ENCODE data around the gene CDC42SE2. TPM values are rescaled to one million over a fixed set of nuclear protein-coding genes. Genes with fewer than 3 reads are reported as not detected.

Gene CDC42SE2
- total RNA-seq, 4 donors from 2014 or later: 23.9 to 29.6 (median 26.4) TPM

- no peaks in the 10 kb centered on the region for H3K9me3 ChIP-seq
- no peak overlapping the region for H3K27ac ChIP-seq
- intact Hi-C loops (cut with DNase I; ENCODE audit: low total_unique reads): loop anchor here (1.0 to 10.0 kb wide), 3 partner anchors 152 to 1512 kb away; partner anchors contain the start of genes CDC42SE2, CHSY3 and HINT1
- ATAC-seq: no peak
- peaks cover 0 to 3% of the 10 kb centered on the region in 2 donors for H3K36me3 ChIP-seq
- no peak overlapping the region for H3K4me3 ChIP-seq
- no peaks in the 10 kb centered on the region for H3K4me1 ChIP-seq
- TF ChIP-seq CTCF (IDR thresholded peaks at IDR 0.05 in 4 of 5, conservative IDR thresholded peaks at IDR 0.05 in 1 of 5) (no peak), POLR2A (IDR thresholded peaks at IDR 0.05) (no peak)
- in situ Hi-C loops (cut with MboI; ENCODE audit: low sequenced_read_pairs in 4 of 4): loop anchor here (10.0 to 25.0 kb wide), 2 partner anchors 252 to 254 kb away; partner anchors contain the start of genes HINT1 (in 4 of the 4) and LYRM7 (in 1 of the 4)
- no peak for DNase-seq
- H3K27me3 ChIP-seq: no peaks in the 10 kb centered on the region
Measured at GRCh38 chr5:131416729-131417128, 152.9 kb downstream of the CDC42SE2 start.

- no peaks in the 10 kb centered on the region for H3K4me1 ChIP-seq
- H3K27me3 ChIP-seq: no peaks in the 10 kb centered on the region
- ATAC-seq (peak in 1 of 2 donors; percentile 71), DNase-seq (peak; percentile 37 to 58)
- no peak overlapping the region for H3K4me3 ChIP-seq
- intact Hi-C loops (cut with DNase I; ENCODE audit: low total_unique reads): loop anchor here (1.0 to 10.0 kb wide), 3 partner anchors 153 to 1513 kb away; partner anchors contain the start of genes CDC42SE2, CHSY3 and HINT1
- H3K9me3 ChIP-seq: no peaks in the 10 kb centered on the region
- TF ChIP-seq CTCF (IDR thresholded peaks at IDR 0.05 in 4 of 5, conservative IDR thresholded peaks at IDR 0.05 in 1 of 5) (peak; percentile 58 to 84 (median 65)), POLR2A (IDR thresholded peaks at IDR 0.05) (no peak)
- H3K27ac ChIP-seq: no peak overlapping the region
- in situ Hi-C loops (cut with MboI; ENCODE audit: low sequenced_read_pairs in 4 of 4): loop anchor here (10.0 to 25.0 kb wide), 2 partner anchors 253 to 255 kb away; partner anchors contain the start of genes HINT1 (in 4 of the 4) and LYRM7 (in 1 of the 4)
- peaks cover 0 to 8% of the 10 kb centered on the region in 2 donors for H3K36me3 ChIP-seq
Measured at GRCh38 chr5:131417240-131417869, 153.5 kb downstream of the CDC42SE2 start.

GRCh38 chr5:131418846-131419245 is 155.0 kb downstream of the CDC42SE2 start:
- in situ Hi-C loops (cut with MboI; ENCODE audit: low sequenced_read_pairs in 4 of 4): loop anchor here (10.0 to 25.0 kb wide), 2 partner anchors 254 to 257 kb away; partner anchors contain the start of genes HINT1 (in 4 of the 4) and LYRM7 (in 1 of the 4)
- no peak for TF ChIP-seq POLR2A (IDR thresholded peaks at IDR 0.05)
- no peak for TF ChIP-seq CTCF (IDR thresholded peaks at IDR 0.05 in 4 of 5, conservative IDR thresholded peaks at IDR 0.05 in 1 of 5)
- Histone ChIP-seq H3K27ac (no peak overlapping the region), H3K36me3 (peaks cover 0 to 16% of the 10 kb centered on the region in 2 donors), H3K27me3 (no peaks in the 10 kb centered on the region), H3K4me3 (no peak overlapping the region), H3K4me1 (no peaks in the 10 kb centered on the region), H3K9me3 (no peaks in the 10 kb centered on the region)
- ATAC-seq (no peak), DNase-seq (no peak)
- intact Hi-C loops (cut with DNase I; ENCODE audit: low total_unique reads): loop anchor here (10.0 kb wide), 2 partner anchors 154 to 1514 kb away; partner anchors contain the start of genes CDC42SE2 and CHSY3

- in situ Hi-C loops (cut with MboI; ENCODE audit: low sequenced_read_pairs in 4 of 4) (loop anchor here (10.0 to 25.0 kb wide), 2 partner anchors 255 to 258 kb away; partner anchors contain the start of genes HINT1 (in 4 of the 4) and LYRM7 (in 1 of the 4)), intact Hi-C loops (cut with DNase I; ENCODE audit: low total_unique reads) (loop anchor here (5.0 to 10.0 kb wide), 3 partner anchors 155 to 1515 kb away; partner anchors contain the start of genes CDC42SE2 and CHSY3)
- H3K9me3 ChIP-seq: no peaks in the 10 kb centered on the region
- H3K27ac ChIP-seq: no peak overlapping the region
- H3K4me1 ChIP-seq: no peaks in the 10 kb centered on the region
- peaks cover 0 to 16% of the 10 kb centered on the region in 2 donors for H3K36me3 ChIP-seq
- no peak for TF ChIP-seq POLR2A (IDR thresholded peaks at IDR 0.05)
- no peak for TF ChIP-seq CTCF (IDR thresholded peaks at IDR 0.05 in 4 of 5, conservative IDR thresholded peaks at IDR 0.05 in 1 of 5)
- no peaks in the 10 kb centered on the region for H3K27me3 ChIP-seq
- no peak overlapping the region for H3K4me3 ChIP-seq
- ATAC-seq (no peak), DNase-seq (no peak)
Measured at GRCh38 chr5:131419877-131420276, 156.0 kb downstream of the CDC42SE2 start.
